Measurements from ENCODE around the gene KCNK18.
"Not testable (repeated sequence)": the region's sequence is repeated elsewhere in the genome, so short reads cannot be mapped to it uniquely, and the experiment has no call there.

Gene KCNK18

GRCh38 chr10:117174439-117175214 lies 22.7 kb upstream of the KCNK18 start:
- peak; percentile 74 for DNase-seq

- DNase-seq, result no peak
Observed at GRCh38 chr10:117175215-117175900, 21.9 kb upstream of the KCNK18 start.

- peak; percentile 62 for DNase-seq
Observed at GRCh38 chr10:117175901-117176534, 21.3 kb upstream of the KCNK18 start.

GRCh38 chr10:117178190-117178589 lies 19.1 kb upstream of the KCNK18 start:
- DNase-seq, result no peak

GRCh38 chr10:117184296-117184695 lies 13.0 kb upstream of the KCNK18 start:
- no peak for DNase-seq

GRCh38 chr10:117184821-117185220 lies 12.5 kb upstream of the KCNK18 start:
- DNase-seq, result no peak

- DNase-seq, result not testable (repeated sequence)
Observed at GRCh38 chr10:117185817-117186216, 11.5 kb upstream of the KCNK18 start.

GRCh38 chr10:117186832-117187615 lies 10.3 kb upstream of the KCNK18 start:
- no peak for DNase-seq

GRCh38 chr10:117188371-117188770 lies 8.9 kb upstream of the KCNK18 start:
- DNase-seq, result no peak

- no peak for DNase-seq
Observed at GRCh38 chr10:117189557-117189956, 7.7 kb upstream of the KCNK18 start.

GRCh38 chr10:117198088-117198487 lies 799 bp downstream of the KCNK18 start:
- DNase-seq, result no peak

GRCh38 chr10:117201826-117202225 lies 4.5 kb downstream of the KCNK18 start:
- no peak for DNase-seq

GRCh38 chr10:117204316-117204715 lies 7.0 kb downstream of the KCNK18 start:
- no peak for DNase-seq

- DNase-seq, result no peak
Observed at GRCh38 chr10:117212176-117212575, 14.9 kb downstream of the KCNK18 start.

GRCh38 chr10:117214401-117214800 lies 17.1 kb downstream of the KCNK18 start:
- no peak for DNase-seq

GRCh38 chr10:117215079-117215478 lies 17.8 kb downstream of the KCNK18 start:
- no peak for DNase-seq

GRCh38 chr10:117216028-117216427 lies 18.7 kb downstream of the KCNK18 start:
- no peak for DNase-seq

- DNase-seq, result peak; percentile 49
Observed at GRCh38 chr10:117216611-117217195, 19.4 kb downstream of the KCNK18 start.

- no peak for DNase-seq
Observed at GRCh38 chr10:117217196-117217761, 20.0 kb downstream of the KCNK18 start.

- no peak for DNase-seq
Observed at GRCh38 chr10:117218654-117219053, 21.4 kb downstream of the KCNK18 start.

- no peak for DNase-seq
Observed at GRCh38 chr10:117221156-117221711, 23.9 kb downstream of the KCNK18 start.

- DNase-seq, result no peak
Observed at GRCh38 chr10:117222552-117222951, 25.3 kb downstream of the KCNK18 start.

Data from central memory CD4-positive, alpha-beta T cell (primary cell).